Cerebellar cortex (tissue), 1 donor: ENCODE measurements around the gene ABRAXAS1.

ENCODE experiments used
- DNase-seq: peaks from one replicate; pipeline ENCODE4 v3.0.0-alpha.2; 2015; ENCODE audit warnings: low spot score

ABRAXAS1 gene

DNA sequence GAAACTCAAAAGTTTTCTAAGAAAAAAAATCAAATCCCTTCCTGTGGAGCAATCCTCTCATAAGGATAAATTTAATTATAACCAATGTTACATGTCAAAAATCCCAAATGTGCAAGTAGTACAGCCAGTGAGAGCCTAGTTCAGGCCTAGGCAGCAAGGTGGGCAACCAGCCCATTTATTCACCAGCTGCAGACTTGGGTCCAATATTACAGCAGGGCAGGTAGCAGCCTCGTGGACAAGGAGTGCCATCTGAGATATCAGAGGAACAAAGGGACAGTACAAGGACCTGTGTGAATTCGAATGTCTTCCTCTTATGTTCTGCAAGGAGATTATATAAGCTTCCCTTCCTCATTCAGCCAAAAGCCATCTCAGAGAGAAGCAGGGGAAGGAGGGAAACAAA lies 35.9 kb downstream of the ABRAXAS1 start:
- DNase-seq, result no peak

GRCh38 chr4:83440899-83441298 lies 44.0 kb downstream of the ABRAXAS1 start:
- no peak for DNase-seq

DNA sequence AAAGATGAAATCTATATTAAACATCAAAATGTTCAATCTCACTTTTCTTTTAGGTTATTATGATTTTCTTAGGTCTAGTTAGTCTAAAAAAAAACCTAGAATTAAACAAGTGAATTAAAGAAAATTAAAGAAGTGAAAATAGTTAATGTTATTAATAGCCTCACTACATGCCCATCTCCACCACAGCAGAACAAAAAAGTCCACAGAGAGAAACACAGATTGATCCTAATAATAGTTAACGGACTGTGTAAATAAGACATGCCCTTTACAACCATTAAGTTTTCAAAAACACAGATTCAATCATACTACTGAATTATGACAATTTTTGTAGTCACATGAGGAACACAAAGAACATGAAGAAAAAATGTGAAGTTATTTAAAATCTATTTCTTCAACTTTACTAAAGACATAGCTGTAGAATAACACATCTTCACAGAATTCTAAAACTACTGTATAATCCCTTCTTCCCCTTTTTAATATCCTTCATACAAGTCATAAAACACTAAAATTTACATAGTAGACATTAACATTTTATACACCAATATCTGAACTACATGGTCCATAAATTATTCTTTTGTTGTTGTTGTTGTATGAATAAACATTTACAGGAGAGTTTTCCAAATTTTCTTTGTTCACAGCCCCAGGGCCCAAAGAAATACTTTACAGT lies 44.6 kb downstream of the ABRAXAS1 start:
- DNase-seq, result no peak

DNA sequence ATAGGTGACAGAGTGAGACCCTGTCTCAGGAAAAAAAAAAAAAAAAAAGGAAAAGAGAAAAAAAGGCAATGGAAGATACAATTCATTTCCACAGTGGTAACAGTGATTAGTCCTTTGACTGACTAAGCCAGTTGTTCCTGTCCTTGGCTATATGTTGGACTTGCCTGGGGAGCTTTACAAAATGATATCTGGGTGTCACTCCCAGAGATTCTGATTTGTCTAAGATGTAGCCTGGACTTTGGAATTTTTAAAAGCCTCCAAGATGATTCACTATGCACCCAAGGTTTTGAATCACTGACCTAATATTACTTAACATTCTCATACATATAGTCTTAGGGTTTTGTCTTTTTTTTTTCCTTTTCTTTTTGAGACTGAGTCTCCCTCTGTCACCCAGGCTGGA lies 46.2 kb downstream of the ABRAXAS1 start:
- no peak for DNase-seq

DNA sequence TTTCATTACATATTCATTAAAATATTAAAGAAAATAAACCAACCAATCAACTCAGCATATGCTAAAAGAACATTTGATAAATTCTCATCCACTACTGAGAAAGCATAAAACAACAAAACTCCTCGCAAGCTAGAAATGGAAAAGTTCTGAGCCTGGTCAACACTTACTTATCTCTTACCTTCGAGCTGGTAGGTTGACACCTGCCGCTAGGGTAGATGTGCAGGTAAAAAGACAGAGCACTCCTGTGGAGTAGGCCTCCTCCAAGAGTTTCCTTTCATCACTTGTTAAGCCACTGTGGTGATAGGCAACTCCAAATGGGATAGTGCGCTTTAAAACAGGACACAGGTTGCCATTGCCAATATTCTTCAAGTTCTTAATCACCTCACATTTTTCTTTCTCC lies 48.2 kb downstream of the ABRAXAS1 start:
- no peak for DNase-seq

DNA sequence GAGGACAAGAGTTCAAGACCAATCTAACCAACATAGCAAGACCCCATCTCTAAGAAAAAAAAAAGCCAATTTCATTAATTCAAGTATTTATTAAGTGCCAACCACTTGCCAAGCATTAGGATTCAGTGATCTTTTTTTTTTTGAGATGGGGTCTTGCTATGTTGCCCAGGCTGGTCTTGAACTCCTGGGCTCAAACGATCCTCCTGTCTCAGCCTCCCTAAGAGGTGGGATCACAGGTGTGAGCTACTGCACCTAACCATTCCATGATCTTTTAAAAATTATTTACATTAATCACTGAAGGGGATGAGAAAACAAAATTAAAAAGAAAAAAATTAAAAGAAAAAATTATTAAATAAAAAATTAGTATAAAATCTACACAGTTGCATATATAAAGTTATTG lies 53.7 kb downstream of the ABRAXAS1 start:
- DNase-seq, result no peak

DNA sequence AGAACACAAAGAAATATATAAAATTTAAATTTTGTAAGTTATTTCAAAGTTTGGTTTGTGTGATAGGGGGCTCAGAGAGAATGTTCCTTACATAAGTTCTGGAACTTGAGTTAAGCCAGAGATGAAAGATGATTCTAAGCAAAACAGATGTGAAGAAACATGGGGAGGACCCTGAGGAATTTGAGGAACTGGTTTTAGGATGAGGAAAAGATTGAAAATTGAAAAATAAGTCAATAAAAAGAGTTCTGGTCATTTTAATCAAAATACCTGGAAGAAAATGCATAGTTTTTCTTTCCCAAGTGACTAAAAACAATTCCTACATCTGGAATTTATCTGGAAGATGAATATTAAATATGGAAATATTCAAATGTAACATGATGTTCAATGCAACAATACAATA lies 66.7 kb downstream of the ABRAXAS1 start:
- DNase-seq, result no peak

DNA sequence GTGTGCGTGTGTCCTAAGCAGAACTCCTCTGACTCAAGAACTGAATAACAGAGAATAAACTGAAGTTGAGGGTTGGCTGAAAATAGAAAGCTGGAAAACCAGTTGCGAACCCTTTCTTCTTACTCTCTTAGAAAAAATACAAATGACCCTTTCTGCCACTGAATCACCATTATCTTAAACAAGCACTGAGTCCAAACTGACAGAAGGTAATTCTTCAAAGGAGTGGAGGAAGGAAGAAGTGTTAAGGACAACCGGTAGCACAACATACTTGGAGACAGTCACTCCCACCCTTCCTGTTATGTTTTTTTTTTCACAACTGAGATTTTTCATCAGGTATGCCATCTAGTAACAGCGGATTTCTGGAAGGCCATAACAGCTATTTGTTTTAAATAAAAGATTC lies 67.3 kb downstream of the ABRAXAS1 start:
- DNase-seq, result no peak

DNA sequence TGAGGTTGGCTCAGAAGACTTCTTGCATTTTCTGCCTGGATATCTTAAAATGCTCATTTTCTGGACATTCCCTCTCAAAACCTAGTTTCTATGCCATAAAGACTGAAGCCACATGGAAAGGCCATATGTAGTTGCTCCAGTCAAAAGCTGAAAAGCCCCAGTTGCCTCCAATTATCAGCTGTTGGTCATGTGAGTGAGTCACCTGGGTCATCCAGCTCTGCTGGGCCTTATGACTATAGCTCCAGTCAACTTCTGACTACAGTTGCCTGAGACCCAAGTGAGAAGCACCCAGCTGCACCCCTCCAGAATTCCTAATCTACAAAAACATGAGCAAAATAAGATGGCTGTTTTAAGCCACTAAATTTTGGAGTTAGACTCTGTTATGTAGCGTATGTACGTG lies 71.2 kb downstream of the ABRAXAS1 start:
- DNase-seq, result no peak
